ENCODE data around the gene THSD7B.
"Not testable (repeated sequence)": the region's sequence is repeated elsewhere in the genome, so short reads cannot be mapped to it uniquely, and the experiment has no call there.

THSD7B gene

GRCh38 chr2:137521653-137522619 is 756.6 kb downstream of the THSD7B start:
- no peak overlapping the region for H3K9ac ChIP-seq (ENCODE audit: low read depth, low read length)
- H3K4me1 ChIP-seq (ENCODE audit: control insufficient read depth, insufficient read depth, low read length) = peaks cover 9% of the 10 kb centered on the region; the same call in 1 of the 2 replicates
- no peaks in the 10 kb centered on the region for H3K36me3 ChIP-seq (ENCODE audit: control insufficient read depth, insufficient read depth, low read length)
- H3K27ac ChIP-seq (ENCODE audit: low read depth, low read length) = no peak overlapping the region
- no peaks in the 10 kb centered on the region for H3K9me3 ChIP-seq (ENCODE audit: control insufficient read depth, insufficient read depth, low read length)
- no peak overlapping the region for H3K4me3 ChIP-seq (ENCODE audit: low read depth, low read length)
- H3K27me3 ChIP-seq (ENCODE audit: control insufficient read depth, insufficient read depth, low read length) = no peaks in the 10 kb centered on the region

- H3K36me3 ChIP-seq (ENCODE audit: control insufficient read depth, insufficient read depth, low read length) = no peaks in the 10 kb centered on the region
- H3K4me3 ChIP-seq (ENCODE audit: low read depth, low read length) = no peak overlapping the region
- no peak overlapping the region for H3K9ac ChIP-seq (ENCODE audit: low read depth, low read length)
- peaks cover 9% of the 10 kb centered on the region; the same call in 1 of the 2 replicates for H3K4me1 ChIP-seq (ENCODE audit: control insufficient read depth, insufficient read depth, low read length)
- H3K9me3 ChIP-seq (ENCODE audit: control insufficient read depth, insufficient read depth, low read length) = no peaks in the 10 kb centered on the region
- no peaks in the 10 kb centered on the region for H3K27me3 ChIP-seq (ENCODE audit: control insufficient read depth, insufficient read depth, low read length)
- H3K27ac ChIP-seq (ENCODE audit: low read depth, low read length) = no peak overlapping the region
Measured at GRCh38 chr2:137522620-137523011, 757.3 kb downstream of the THSD7B start.

DNA sequence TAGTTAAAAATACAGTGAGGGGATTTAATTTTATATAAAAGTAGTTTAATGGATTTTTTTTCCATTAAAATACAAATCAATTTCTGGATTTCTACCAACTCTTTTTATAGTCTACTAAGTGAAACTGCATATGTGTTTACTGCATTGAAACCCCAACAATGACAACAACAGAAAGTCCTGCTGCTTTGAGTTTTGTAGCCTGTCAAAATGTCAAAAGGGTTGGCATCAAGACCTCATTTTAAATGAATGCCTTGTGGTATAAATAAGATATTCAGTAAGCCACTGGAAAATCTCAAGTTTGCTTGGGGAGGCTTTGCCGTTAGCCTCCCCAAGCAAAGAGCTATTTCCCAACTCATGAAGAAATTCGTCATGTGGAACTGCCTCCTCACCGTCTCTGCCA is 758.6 kb downstream of the THSD7B start:
- Histone ChIP-seq H3K27ac (ENCODE audit: low read depth, low read length) (no peak overlapping the region), H3K36me3 (ENCODE audit: control insufficient read depth, insufficient read depth, low read length) (no peaks in the 10 kb centered on the region), H3K4me1 (ENCODE audit: control insufficient read depth, insufficient read depth, low read length) (peaks cover 9% of the 10 kb centered on the region; the same call in 1 of the 2 replicates), H3K9ac (ENCODE audit: low read depth, low read length) (no peak overlapping the region), H3K4me3 (ENCODE audit: low read depth, low read length) (no peak overlapping the region), H3K27me3 (ENCODE audit: control insufficient read depth, insufficient read depth, low read length) (no peaks in the 10 kb centered on the region), H3K9me3 (ENCODE audit: control insufficient read depth, insufficient read depth, low read length) (no peaks in the 10 kb centered on the region)

DNA sequence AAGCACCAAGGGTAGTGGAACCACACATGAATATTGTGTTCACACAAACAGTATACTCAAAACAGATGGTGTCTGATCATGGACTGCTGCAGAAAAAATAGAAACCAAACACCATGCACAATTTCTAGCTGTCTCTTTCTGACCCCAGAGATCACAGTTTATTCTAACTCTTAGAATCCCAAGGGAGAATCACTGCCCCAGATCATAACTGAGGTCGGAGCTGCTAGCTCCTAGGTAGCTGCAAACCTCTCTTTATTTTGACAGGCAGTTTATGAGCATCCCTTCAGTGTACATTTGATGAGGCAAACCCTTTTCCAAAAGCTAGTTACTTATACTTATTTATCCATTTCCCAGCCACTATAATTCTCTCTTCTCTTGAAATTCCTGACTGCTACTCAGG is 759.8 kb downstream of the THSD7B start:
- H3K36me3 ChIP-seq (ENCODE audit: control insufficient read depth, insufficient read depth, low read length) = no peaks in the 10 kb centered on the region
- no peak overlapping the region for H3K9ac ChIP-seq (ENCODE audit: low read depth, low read length)
- H3K9me3 ChIP-seq (ENCODE audit: control insufficient read depth, insufficient read depth, low read length) = no peaks in the 10 kb centered on the region
- H3K4me1 ChIP-seq (ENCODE audit: control insufficient read depth, insufficient read depth, low read length) = peaks cover 9% of the 10 kb centered on the region; the same call in 1 of the 2 replicates
- H3K4me3 ChIP-seq (ENCODE audit: low read depth, low read length) = no peak overlapping the region
- H3K27ac ChIP-seq (ENCODE audit: low read depth, low read length) = no peak overlapping the region
- H3K27me3 ChIP-seq (ENCODE audit: control insufficient read depth, insufficient read depth, low read length) = no peaks in the 10 kb centered on the region

- Histone ChIP-seq H3K4me1 (ENCODE audit: control insufficient read depth, insufficient read depth, low read length) (peaks cover 9% of the 10 kb centered on the region; the same call in 1 of the 2 replicates), H3K4me3 (ENCODE audit: low read depth, low read length) (no peak overlapping the region)
Measured at GRCh38 chr2:137525641-137526190, 760.4 kb downstream of the THSD7B start.

GRCh38 chr2:137535897-137536296 is 770.6 kb downstream of the THSD7B start:
- no peaks in the 10 kb centered on the region for H3K9me3 ChIP-seq (ENCODE audit: control insufficient read depth, insufficient read depth, low read length)

More at GRCh38 chr2:137525641-137526190, 760.4 kb downstream of the THSD7B start:
- no peaks in the 10 kb centered on the region for H3K36me3 ChIP-seq (ENCODE audit: control insufficient read depth, insufficient read depth, low read length)
- H3K27ac ChIP-seq (ENCODE audit: low read depth, low read length) = no peak overlapping the region
- no peaks in the 10 kb centered on the region for H3K27me3 ChIP-seq (ENCODE audit: control insufficient read depth, insufficient read depth, low read length)
- no peak overlapping the region for H3K9ac ChIP-seq (ENCODE audit: low read depth, low read length)
- H3K9me3 ChIP-seq (ENCODE audit: control insufficient read depth, insufficient read depth, low read length) = no peaks in the 10 kb centered on the region

GRCh38 chr2:137539336-137539735 is 774.0 kb downstream of the THSD7B start:
- Histone ChIP-seq H3K4me3 (ENCODE audit: low read depth, low read length) (no peak overlapping the region), H3K9ac (ENCODE audit: low read depth, low read length) (no peak overlapping the region), H3K9me3 (ENCODE audit: control insufficient read depth, insufficient read depth, low read length) (no peaks in the 10 kb centered on the region), H3K27me3 (ENCODE audit: control insufficient read depth, insufficient read depth, low read length) (no peaks in the 10 kb centered on the region), H3K36me3 (ENCODE audit: control insufficient read depth, insufficient read depth, low read length) (no peaks in the 10 kb centered on the region), H3K4me1 (ENCODE audit: control insufficient read depth, insufficient read depth, low read length) (no peaks in the 10 kb centered on the region), H3K27ac (ENCODE audit: low read depth, low read length) (no peak overlapping the region)

More at GRCh38 chr2:137535897-137536296, 770.6 kb downstream of the THSD7B start:
- H3K27ac ChIP-seq (ENCODE audit: low read depth, low read length) = no peak overlapping the region
- H3K4me3 ChIP-seq (ENCODE audit: low read depth, low read length) = no peak overlapping the region
- H3K4me1 ChIP-seq (ENCODE audit: control insufficient read depth, insufficient read depth, low read length) = no peaks in the 10 kb centered on the region
- H3K36me3 ChIP-seq (ENCODE audit: control insufficient read depth, insufficient read depth, low read length) = no peaks in the 10 kb centered on the region
- no peak overlapping the region for H3K9ac ChIP-seq (ENCODE audit: low read depth, low read length)
- no peaks in the 10 kb centered on the region for H3K27me3 ChIP-seq (ENCODE audit: control insufficient read depth, insufficient read depth, low read length)

DNA sequence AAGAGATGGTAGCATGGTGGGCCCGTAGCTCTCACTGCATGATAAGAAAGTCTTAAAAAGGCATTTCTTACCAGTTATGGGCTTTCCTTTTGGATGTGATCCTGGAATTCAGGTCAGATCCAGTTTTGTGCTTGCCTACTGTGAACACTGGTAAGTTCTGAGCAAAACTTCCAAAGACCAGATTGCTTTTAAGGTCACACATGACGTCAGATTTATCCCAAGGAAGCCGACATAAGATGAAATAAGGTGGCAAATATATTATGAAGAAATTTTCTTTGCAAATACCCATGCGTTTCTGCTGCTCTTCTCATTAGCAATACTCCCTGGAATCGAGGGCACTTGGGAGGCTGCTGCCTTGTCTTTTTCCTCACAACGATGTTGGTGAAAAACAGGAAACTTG is 782.5 kb downstream of the THSD7B start:
- Histone ChIP-seq H3K27me3 (ENCODE audit: control insufficient read depth, insufficient read depth, low read length) (no peaks in the 10 kb centered on the region), H3K4me1 (ENCODE audit: control insufficient read depth, insufficient read depth, low read length) (no peaks in the 10 kb centered on the region), H3K9ac (ENCODE audit: low read depth, low read length) (no peak overlapping the region), H3K4me3 (ENCODE audit: low read depth, low read length) (no peak overlapping the region), H3K27ac (ENCODE audit: low read depth, low read length) (no peak overlapping the region), H3K9me3 (ENCODE audit: control insufficient read depth, insufficient read depth, low read length) (no peaks in the 10 kb centered on the region), H3K36me3 (ENCODE audit: control insufficient read depth, insufficient read depth, low read length) (no peaks in the 10 kb centered on the region)

DNA sequence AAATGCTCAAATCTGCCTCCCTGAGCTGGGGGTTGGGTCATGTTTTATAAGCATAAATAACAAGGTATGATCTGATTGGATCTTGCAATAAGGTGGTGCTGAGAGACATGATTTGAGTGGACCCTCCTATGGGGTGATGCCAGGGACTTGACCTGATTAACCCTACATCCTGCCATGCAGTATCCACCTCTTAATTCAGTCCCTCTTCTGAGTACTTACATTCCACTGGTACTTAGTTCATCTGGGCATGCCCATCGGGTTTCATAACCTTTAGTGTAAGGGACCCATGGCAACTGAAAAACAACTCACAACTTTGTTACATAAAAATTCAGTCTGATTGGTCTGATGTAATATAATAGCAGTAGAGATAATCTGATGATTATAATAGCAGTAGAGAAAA is 801.0 kb downstream of the THSD7B start:
- Histone ChIP-seq H3K36me3 (ENCODE audit: control insufficient read depth, insufficient read depth, low read length) (no peaks in the 10 kb centered on the region), H3K27me3 (ENCODE audit: control insufficient read depth, insufficient read depth, low read length) (no peaks in the 10 kb centered on the region), H3K27ac (ENCODE audit: low read depth, low read length) (no peak overlapping the region), H3K4me3 (ENCODE audit: low read depth, low read length) (no peak overlapping the region), H3K4me1 (ENCODE audit: control insufficient read depth, insufficient read depth, low read length) (no peaks in the 10 kb centered on the region), H3K9me3 (ENCODE audit: control insufficient read depth, insufficient read depth, low read length) (no peaks in the 10 kb centered on the region; the same call in 1 of the 2 replicates), H3K9ac (ENCODE audit: low read depth, low read length) (no peak overlapping the region)

- Histone ChIP-seq H3K4me3 (ENCODE audit: low read depth, low read length) (no peak overlapping the region), H3K9ac (ENCODE audit: low read depth, low read length) (no peak overlapping the region), H3K27me3 (ENCODE audit: control insufficient read depth, insufficient read depth, low read length) (no peaks in the 10 kb centered on the region), H3K4me1 (ENCODE audit: control insufficient read depth, insufficient read depth, low read length) (peaks cover 5% of the 10 kb centered on the region; the same call in 1 of the 2 replicates), H3K27ac (ENCODE audit: low read depth, low read length) (no peak overlapping the region), H3K9me3 (ENCODE audit: control insufficient read depth, insufficient read depth, low read length) (no peaks in the 10 kb centered on the region; the same call in 1 of the 2 replicates), H3K36me3 (ENCODE audit: control insufficient read depth, insufficient read depth, low read length) (no peaks in the 10 kb centered on the region)
Measured at GRCh38 chr2:137570484-137570883, 805.1 kb downstream of the THSD7B start.

- H3K9ac ChIP-seq (ENCODE audit: low read depth, low read length); H3K36me3 ChIP-seq (ENCODE audit: control insufficient read depth, insufficient read depth, low read length); H3K27ac ChIP-seq (ENCODE audit: low read depth, low read length); H3K4me3 ChIP-seq (ENCODE audit: low read depth, low read length); H3K9me3 ChIP-seq (ENCODE audit: control insufficient read depth, insufficient read depth, low read length); H3K27me3 ChIP-seq (ENCODE audit: control insufficient read depth, insufficient read depth, low read length); H3K4me1 ChIP-seq (ENCODE audit: control insufficient read depth, insufficient read depth, low read length): not testable (repeated sequence)
Measured at GRCh38 chr2:137587834-137588233, 822.5 kb downstream of the THSD7B start.
